K562 (cell line): Measurements from ENCODE around the gene INKA2. TPM values are rescaled to one million over a fixed set of nuclear protein-coding genes. Genes with fewer than 3 reads are reported as not detected.

Experiments
- ATAC-seq: fragments of 200-7000 bp; cut with Tn5 transposase; 3 replicates; pipeline ENCODE4 v1.9.1; 2020; ENCODE audit warnings: moderate library complexity
- BruUV-seq: library from RNA; stranded (reverse); fragments of 400-500 nt; replicated peaks from 2 replicates; lab custom pipeline; 2021; lab: Mats Ljungman, UMichigan
- CTCF ChIA-PET: fragments of 300-600 bp; formaldehyde crosslinking; extraction: SDS; loops from one replicate; lab custom pipeline; 2021; ENCODE audit warnings: low intra/inter-chr PET ratio; lab: Yijun Ruan, JAX
- POLR2A ChIA-PET: fragments of 300-600, 350-650 bp; sonication (Branson Sonifier 250); formaldehyde crosslinking; extraction: SDS; loops from one replicate; lab custom pipeline; 2021; ENCODE audit warnings: antibody characterized with exemption, inconsistent platforms; lab: Yijun Ruan, JAX
- DNase-seq, 4 experiments: peaks; one replicate each; pipeline versions ENCODE4 v3.0.0 to v3.0.0-alpha.2; 2011 to 2018; ENCODE audit warnings: low spot score in 3 of 4, mixed read lengths in 3 of 4; ENCODE audit errors: extremely low read depth in 1 of 4
- FAIRE-seq: peaks from 2 replicates; lab custom pipeline; 2011; peaks lifted over from hg19 to GRCh38; lab: Jason Lieb, UNC
- H2AFZ ChIP-seq: 2 replicates; pipeline ENCODE4 v1.6.0; 2011; ENCODE audit warnings: low read depth, low read length, control low read depth, inconsistent platforms
- H3K27ac ChIP-seq: fragments of 200-600 bp; 3 replicates; pipeline ENCODE4 v1.8.0; 2011; ENCODE audit warnings: low read depth, mild to moderate bottlenecking, control low read depth, inconsistent platforms, low read length, moderate library complexity, mixed read lengths; ENCODE audit errors: extremely low read depth
- H3K27me3 ChIP-seq, 2 experiments: fragments of 300-600 bp in 1 of 2; 2 replicates in 1 of 2; 3 replicates in 1 of 2; pipeline versions ENCODE4 v1.6.0 to v1.8.0; 2011; ENCODE audit warnings: inconsistent platforms in 2 of 2, low read length in 2 of 2, mild to moderate bottlenecking in 1 of 2, mixed read lengths in 1 of 2, moderate library complexity in 1 of 2; ENCODE audit not compliant: control insufficient read depth in 2 of 2, insufficient read depth in 2 of 2
- H3K36me3 ChIP-seq: fragments of 300-600 bp; 3 replicates; pipeline ENCODE4 v1.8.0; 2011; ENCODE audit warnings: mild to moderate bottlenecking, low read length, inconsistent platforms; ENCODE audit not compliant: control insufficient read depth, insufficient read depth
- H3K4me1 ChIP-seq, 2 experiments: fragments of 200-600 bp in 1 of 2; replicated peaks in 1 of 2; 2 replicates in 1 of 2; 3 replicates in 1 of 2; pipeline versions ENCODE4 v1.5.1 to v1.8.0; 2011; ENCODE audit warnings: inconsistent platforms in 2 of 2, low read length in 2 of 2, mild to moderate bottlenecking in 1 of 2, mixed read lengths in 1 of 2, moderate library complexity in 1 of 2; ENCODE audit not compliant: control insufficient read depth in 2 of 2, insufficient read depth in 2 of 2
- H3K4me2 ChIP-seq: 2 replicates; pipeline ENCODE4 v1.6.1; 2011; ENCODE audit warnings: low read length, control low read depth, inconsistent platforms, mixed read lengths; ENCODE audit not compliant: insufficient read depth
- H3K4me3 ChIP-seq: fragments of 200-600 bp; sonication (generic), shearing (Covaris generic); 2 replicates; pipeline ENCODE4 v1.5.1; 2016; ENCODE audit warnings: control low read depth, inconsistent platforms
- H3K79me2 ChIP-seq: fragments of 200-600 bp; 3 replicates; pipeline ENCODE4 v1.8.0; 2011; ENCODE audit warnings: low read length, inconsistent platforms; ENCODE audit not compliant: control insufficient read depth, insufficient read depth
- H3K9ac ChIP-seq, 2 experiments: 2 replicates each; pipeline versions ENCODE4 v1.6.0 to v1.6.1; 2011; ENCODE audit warnings: low read depth in 2 of 2, low read length in 2 of 2, control low read depth in 1 of 2, inconsistent platforms in 1 of 2, mild to moderate bottlenecking in 1 of 2, mixed read lengths in 1 of 2; ENCODE audit not compliant: insufficient read depth in 1 of 2
- H3K9me1 ChIP-seq: one replicate; pipeline ENCODE4 v1.6.0; 2011; ENCODE audit warnings: inconsistent platforms, mild to moderate bottlenecking, low read length, moderate library complexity; ENCODE audit not compliant: control insufficient read depth, insufficient read depth
- H3K9me3 ChIP-seq: replicated peaks from 2 replicates; pipeline ENCODE4 v1.5.1; 2011; ENCODE audit warnings: low read depth, low read length, inconsistent platforms; ENCODE audit not compliant: control insufficient read depth, insufficient read depth
- H4K20me1 ChIP-seq: replicated peaks from 2 replicates; pipeline ENCODE4 v1.6.1; 2011; ENCODE audit warnings: low read length, inconsistent platforms, mixed read lengths; ENCODE audit not compliant: control insufficient read depth, insufficient read depth
- ARID3A ChIP-seq: IDR thresholded peaks from 2 replicates; pipeline ENCODE4 v1.6.1; 2012; ENCODE audit warnings: low read depth, low read length, improper control_type of control experiment, borderline replicate concordance
- BCOR ChIP-seq: fragments of 450-650 bp; IDR thresholded peaks from 2 replicates; pipeline ENCODE4 v1.6.1; 2016
- CBX2 ChIP-seq: fragments of 200-600 bp; sonication (generic); IDR thresholded peaks from one replicate; pipeline ENCODE4 v1.6.1; 2012; ENCODE audit warnings: mild to moderate bottlenecking, low read length, inconsistent platforms; ENCODE audit not compliant: insufficient read depth, poor library complexity, severe bottlenecking
- CBX3 ChIP-seq, 2 experiments: IDR thresholded peaks; 1 replicate in 1 of 2; 2 replicates in 1 of 2; pipeline ENCODE4 v1.6.1; 2012; ENCODE audit warnings: inconsistent platforms in 2 of 2, low read length in 2 of 2, borderline replicate concordance in 1 of 2, control low read depth in 1 of 2
- EP300 ChIP-seq: IDR thresholded peaks from 2 replicates; pipeline ENCODE4 v1.6.1; 2012; ENCODE audit warnings: low read length, improper control_type of control experiment
- PHB ChIP-seq: fragments of 250-450 bp; sonication (Bioruptor Pico); IDR thresholded peaks from 2 replicates; pipeline ENCODE4 v1.5.0; 2021
- ZBTB2 ChIP-seq: fragments of 450-650 bp; IDR thresholded peaks from 2 replicates; pipeline ENCODE4 v1.6.1; 2016; ENCODE audit warnings: antibody characterized with exemption
- ZNF232 ChIP-seq: sonication (generic); formaldehyde crosslinking; IDR thresholded peaks from 2 replicates; pipeline ENCODE4 v1.8.0; 2022; ENCODE audit warnings: mild to moderate bottlenecking, missing genetic modification reagents
- ZNF24 ChIP-seq: fragments of 450-650 bp; IDR thresholded peaks from 2 replicates; pipeline ENCODE4 v1.6.1; 2016
- ZNF696 ChIP-seq: fragments of 250-450 bp; sonication (Bioruptor Pico); conservative IDR thresholded peaks from 2 replicates; pipeline ENCODE4 v1.4.0; 2020; ENCODE audit warnings: mild to moderate bottlenecking, moderate library complexity
- WGBS: fragments of 100-300 bp; shearing (Covaris generic); methylation state at CpG from one replicate; pipeline ENCODE4 v1.1.6; 2016; ENCODE audit warnings: low coverage, mixed read lengths; ENCODE audit not compliant: insufficient coverage; ENCODE audit errors: missing lambda C conversion rate; 5-methylcytosine and 5-hydroxymethylcytosine counted together
- in situ Hi-C: fragments of 300-500 bp; cut with MboI; formaldehyde crosslinking; loops from 4 replicates; pipeline ENCODE4 v1.15.0; 2018; ENCODE audit warnings: inconsistent platforms, mixed read lengths
- intact Hi-C: fragments of 100-400 bp; cut with micrococcal nuclease; formaldehyde crosslinking; loops from 2 replicates; pipeline ENCODE4 v1.14.2; 2022
- polyA plus RNA-seq, 8 experiments: library from polyadenylated mRNA; depleted of rRNA in 4 of 8; stranded (reverse) in 5 of 8; unstranded in 3 of 8; fragments of >200 nt; fragmentation: Nextera tagmentation in 2 of 8; fragmentation: Illumina TruSeq in 1 of 8; extraction: Ambion mirVana in 2 of 8; extraction: Trizol in 1 of 8; gene quantifications; 2 replicates each; pipeline versions ENCODE4 v1.2.1 to v1.2.3, GENCODE V29; 2011 to 2014; ENCODE audit warnings: inconsistent platforms in 1 of 8, missing spikeins in 1 of 8
- total RNA-seq, 7 experiments: library from RNA; depleted of rRNA in 6 of 7; stranded (reverse); fragments of >200 nt in 6 of 7; fragmentation: Illumina TruSeq in 2 of 7; extraction: Trizol in 2 of 7; gene quantifications; 2 replicates each; pipeline versions ENCODE4 v1.2.1 to v1.2.3, GENCODE V29; 2011 to 2021; ENCODE audit warnings: low replicate concordance in 1 of 7

INKA2 gene
- total and polyA plus RNA-seq, 9 of the 15 experiments (the other 6 are each of a cell fraction or from before 2014, with no cell fraction given), result 0.04 to 1.4 (median 0.26) TPM; not detected in 1

- intact Hi-C loops (no loop called here), in situ Hi-C loops (no loop called here)
- no peak for ATAC-seq
- no peak overlapping the region for H3K4me2 ChIP-seq
- TF ChIP-seq PHB (no peak), BCOR (no peak), ZNF24 (no peak), ZBTB2 (no peak), CBX3 (IDR thresholded peaks at IDR 0.05; ENCODE audit: borderline replicate concordance in 1 of 2, low read length in 2 of 2) (no peak), CBX2 (no peak), EP300 (no peak), ZNF232 (CRISPR knock-in tag) (no peak), ZNF696 (CRISPR knock-in tag) (no peak), ARID3A (no peak)
- H3K27ac ChIP-seq, result no peak overlapping the region
- H3K4me3 ChIP-seq, result no peak overlapping the region
- no peak for FAIRE-seq
- BruUV-seq, result no TSS peak
- WGBS, result 80% methylated on average over 5 of the region's 5 CpGs
- CTCF ChIA-PET, result no interaction called here
- H3K27me3 ChIP-seq, result no peaks in the 10 kb centered on the region; a peak in 1 of 5 replicates
- POLR2A ChIA-PET, result interaction anchor here (0.6 kb wide), 2 partner anchors 266 to 1591 kb away, joined by 3 read pairs; no protein-coding TSS in a partner anchor
- H3K9me1 ChIP-seq, result peaks cover 3% of the 10 kb centered on the region
- no peaks in the 10 kb centered on the region for H3K79me2 ChIP-seq
- H4K20me1 ChIP-seq, result no peaks in the 10 kb centered on the region; the same call in 1 of the 2 replicates
- peaks cover 0 to 5% of the 10 kb centered on the region in 2 experiments; a peak in 2 of 5 replicates for H3K4me1 ChIP-seq
- H3K9me3 ChIP-seq, result no peaks in the 10 kb centered on the region
- H3K36me3 ChIP-seq, result no peaks in the 10 kb centered on the region; the same call in 2 of the 3 replicates
- no peak overlapping the region for H3K9ac ChIP-seq
- no peak overlapping the region for H2AFZ ChIP-seq
- DNase-seq, result no peak
Observed at GRCh38 chr1:111719135-111719534, 20.1 kb downstream of the INKA2 start.
